Activated naive CD4-positive, alpha-beta T cell treated with anti-CD3 and anti-CD28 coated beads, Interleukin-2, amount 10 ng/mL, durations not matched to agents 7 days and 5 days (primary cell): ENCODE measurements around the gene SPCS2.

Experiments
- CTCF ChIA-PET: fragments of 350-600 bp; sonication (Branson Sonifier 250); formaldehyde crosslinking; loops from one replicate; lab custom pipeline; 2021; ENCODE audit warnings: antibody characterized with exemption; lab: Charles Lee
- DNase-seq: peaks from one replicate; pipeline ENCODE4 v3.0.0-alpha.2; 2020
- H3K27ac Mint-ChIP-seq: one replicate; pipeline ENCODE4 v1.8.0; 2021; ENCODE audit warnings: mild to moderate bottlenecking, moderate library complexity, mixed read lengths
- H3K27me3 Mint-ChIP-seq: one replicate; pipeline ENCODE4 v1.8.0; 2021; ENCODE audit warnings: mild to moderate bottlenecking, mixed read lengths
- H3K36me3 Mint-ChIP-seq: one replicate; pipeline ENCODE4 v1.8.0; 2021; ENCODE audit warnings: mixed read lengths
- H3K4me1 Mint-ChIP-seq: one replicate; pipeline ENCODE4 v1.8.0; 2021; ENCODE audit warnings: mixed read lengths
- H3K4me3 Mint-ChIP-seq: one replicate; pipeline ENCODE4 v1.8.0; 2021; ENCODE audit warnings: mild to moderate bottlenecking, moderate library complexity, mixed read lengths
- H3K9me3 Mint-ChIP-seq: one replicate; pipeline ENCODE4 v1.8.0; 2021; ENCODE audit warnings: mixed read lengths

The SPCS2 gene

DNA sequence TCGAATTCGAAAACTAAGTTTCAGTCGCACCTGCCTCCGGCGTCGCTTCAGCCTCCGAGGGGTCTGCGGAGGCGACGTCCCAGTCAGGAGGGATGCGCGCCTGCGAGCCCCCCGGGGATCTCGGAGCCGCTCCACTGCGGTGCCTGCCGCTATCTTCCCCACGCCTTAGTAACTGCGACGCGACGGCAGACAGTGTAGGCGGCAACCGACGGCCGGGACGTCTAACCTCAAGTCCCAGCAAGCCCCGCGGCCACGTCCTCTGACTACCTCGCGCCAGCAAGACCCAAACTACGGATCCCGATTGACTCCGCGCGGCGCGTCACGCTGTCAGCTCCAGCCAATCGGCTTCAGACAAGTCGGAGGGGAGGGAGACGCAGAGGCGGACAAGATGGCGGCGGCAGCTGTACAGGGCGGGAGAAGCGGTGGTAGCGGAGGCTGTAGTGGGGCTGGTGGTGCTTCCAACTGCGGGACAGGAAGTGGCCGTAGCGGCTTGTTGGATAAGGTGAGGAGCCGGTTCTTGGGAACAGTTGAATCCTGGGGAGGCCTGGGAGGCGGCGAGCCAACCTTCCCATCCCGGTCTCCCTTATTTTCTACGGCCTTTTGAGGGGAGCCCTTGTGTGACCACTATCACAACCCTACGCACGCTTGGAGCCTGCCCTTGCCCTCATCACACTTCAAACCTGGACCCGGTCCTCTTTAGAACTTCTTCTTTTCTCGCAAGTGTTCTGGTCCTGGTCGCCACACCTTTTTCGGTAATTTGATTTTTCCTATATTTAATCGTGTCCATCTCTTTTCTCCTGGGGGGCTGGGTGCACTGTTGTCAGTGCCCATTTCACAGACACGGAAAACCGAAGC is at the start of gene SPCS2, which contains the start of gene XRRA1:
SPCS2 (plus strand) TSS at position 369 of the 855 bp plus-strand sequence; CDS start at position 389, 20 bp downstream.
XRRA1 (minus strand) TSS at position 194 of the 855 bp plus-strand sequence. CDS start 8,213 bp downstream, outside the sequence.
- peaks cover 39% of the 10 kb centered on the region for H3K4me1 Mint-ChIP-seq

DNA sequence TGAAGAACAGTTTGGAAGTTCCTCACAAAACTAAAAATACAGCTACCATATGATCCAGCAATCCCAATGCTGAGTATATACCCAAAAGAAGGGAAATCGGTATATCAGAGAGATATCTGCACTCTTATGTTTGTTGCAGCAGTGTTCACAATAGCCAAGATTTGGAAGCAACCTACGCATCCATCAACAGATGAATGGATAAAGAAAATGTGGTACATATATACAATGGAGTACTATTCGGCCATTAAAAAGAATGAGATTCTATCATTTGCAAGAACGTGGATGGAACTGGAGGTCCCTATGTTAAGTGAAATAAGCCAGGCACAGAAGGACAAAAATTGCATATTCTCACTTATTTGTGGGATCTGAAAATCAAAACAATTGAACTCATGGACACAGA is 46.7 kb upstream of the SPCS2 start:
- Mint-ChIP-seq H3K36me3 (peaks cover 12% of the 10 kb centered on the region), H3K9me3 (peaks cover 19% of the 10 kb centered on the region), H3K4me1 (no peaks in the 10 kb centered on the region), H3K4me3 (no peak overlapping the region), H3K27ac (no peak overlapping the region), H3K27me3 (no peaks in the 10 kb centered on the region)
- DNase-seq, result no peak
- CTCF ChIA-PET, result no interaction called here

More for the DNA sequence above, at the start of gene SPCS2, which contains the start of gene XRRA1:
- DNase-seq, result peak; percentile 99
- Mint-ChIP-seq H3K27ac (peak within 1 kb of the TSS; percentile 89), H3K9me3 (no peaks in the 10 kb centered on the region), H3K36me3 (peaks cover 30% of the 10 kb centered on the region), H3K27me3 (no peaks in the 10 kb centered on the region), H3K4me3 (peak within 1 kb of the TSS; percentile 91)
- CTCF ChIA-PET, result interaction anchor here (1.4 kb wide), 1 partner anchor 20 kb away, joined by 8 read pairs; no protein-coding TSS in a partner anchor

DNA sequence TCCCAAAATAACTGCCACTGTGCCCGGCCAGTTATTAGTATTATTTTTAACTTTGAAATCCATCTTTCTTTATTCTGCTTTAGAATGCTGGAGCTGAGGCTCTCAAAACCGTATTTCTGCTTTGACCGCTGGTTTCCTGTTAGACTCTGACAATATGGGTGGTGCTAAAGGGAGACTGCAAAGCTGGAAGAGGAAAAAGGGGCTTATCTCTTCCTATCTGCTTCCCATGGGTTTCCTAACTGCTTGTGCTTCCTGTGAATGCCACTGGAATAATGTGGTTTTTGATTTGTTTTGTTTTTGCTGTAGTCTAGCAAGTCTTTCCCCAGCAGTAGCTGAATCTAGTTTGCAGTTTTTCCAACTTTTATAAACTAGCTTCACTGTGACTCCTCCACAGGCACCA is 43.7 kb upstream of the SPCS2 start:
- H3K4me3 Mint-ChIP-seq, result no peak overlapping the region
- H3K36me3 Mint-ChIP-seq, result peaks cover 6% of the 10 kb centered on the region
- H3K9me3 Mint-ChIP-seq, result peaks cover 14% of the 10 kb centered on the region
- H3K27ac Mint-ChIP-seq, result no peak overlapping the region
- H3K27me3 Mint-ChIP-seq, result no peaks in the 10 kb centered on the region
- CTCF ChIA-PET, result no interaction called here
- no peak for DNase-seq
- no peaks in the 10 kb centered on the region for H3K4me1 Mint-ChIP-seq

DNA sequence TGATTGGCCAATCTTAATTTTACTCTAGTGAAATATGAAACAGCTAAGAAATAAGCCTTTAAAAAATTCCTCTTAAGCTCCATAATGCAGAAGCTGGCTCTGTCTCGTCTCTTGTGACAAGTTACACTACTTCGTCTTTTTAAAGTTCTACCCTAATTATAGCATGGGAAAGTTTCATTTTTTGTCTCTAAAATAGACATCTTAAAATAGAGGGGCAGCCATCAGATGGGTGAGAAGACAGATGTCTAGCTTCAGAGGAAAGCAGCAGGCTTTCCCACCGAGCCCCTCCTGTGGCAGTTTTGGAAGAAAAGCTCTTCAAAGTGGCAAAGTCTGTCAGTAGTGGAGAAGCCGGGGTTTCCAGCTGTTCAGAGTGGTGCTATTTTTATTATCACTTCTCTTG is 39.7 kb upstream of the SPCS2 start:
- no peak overlapping the region for H3K27ac Mint-ChIP-seq
- no peak overlapping the region for H3K4me3 Mint-ChIP-seq
- H3K4me1 Mint-ChIP-seq, result no peaks in the 10 kb centered on the region
- H3K36me3 Mint-ChIP-seq, result peaks cover 1% of the 10 kb centered on the region
- DNase-seq, result no peak
- CTCF ChIA-PET, result interaction anchor here (0.6 to 1.7 kb wide), 4 partner anchors 17 to 321 kb away, joined by 3 to 6 read pairs (median 3); no protein-coding TSS in a partner anchor
- H3K9me3 Mint-ChIP-seq, result no peaks in the 10 kb centered on the region
- no peaks in the 10 kb centered on the region for H3K27me3 Mint-ChIP-seq

DNA sequence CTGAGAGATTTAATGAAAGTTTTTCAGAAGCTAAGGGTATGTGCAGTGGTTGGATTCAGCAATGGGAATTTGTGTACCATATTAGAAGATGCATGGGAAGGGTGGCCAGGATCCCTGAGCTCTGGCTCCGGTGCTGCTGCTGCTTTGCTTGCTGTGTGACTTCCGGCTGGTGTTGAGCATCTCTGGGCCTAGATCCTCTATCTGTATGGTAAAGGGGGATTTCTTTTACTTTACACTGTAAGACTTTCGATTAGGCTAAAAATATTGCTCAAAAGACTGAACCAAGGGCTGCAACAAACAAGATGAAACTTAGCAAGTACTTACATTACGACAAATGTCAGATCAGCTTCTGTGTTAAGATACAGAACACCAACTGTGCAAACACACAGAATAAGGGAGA is 39.3 kb upstream of the SPCS2 start:
- no peak overlapping the region for H3K4me3 Mint-ChIP-seq
- H3K36me3 Mint-ChIP-seq, result peaks cover 1% of the 10 kb centered on the region
- H3K27ac Mint-ChIP-seq, result no peak overlapping the region
- DNase-seq, result no peak
- no peaks in the 10 kb centered on the region for H3K9me3 Mint-ChIP-seq
- H3K27me3 Mint-ChIP-seq, result no peaks in the 10 kb centered on the region
- CTCF ChIA-PET, result interaction anchor here (0.6 to 1.7 kb wide), 4 partner anchors 16 to 321 kb away, joined by 3 to 6 read pairs (median 3); no protein-coding TSS in a partner anchor
- H3K4me1 Mint-ChIP-seq, result no peaks in the 10 kb centered on the region

DNA sequence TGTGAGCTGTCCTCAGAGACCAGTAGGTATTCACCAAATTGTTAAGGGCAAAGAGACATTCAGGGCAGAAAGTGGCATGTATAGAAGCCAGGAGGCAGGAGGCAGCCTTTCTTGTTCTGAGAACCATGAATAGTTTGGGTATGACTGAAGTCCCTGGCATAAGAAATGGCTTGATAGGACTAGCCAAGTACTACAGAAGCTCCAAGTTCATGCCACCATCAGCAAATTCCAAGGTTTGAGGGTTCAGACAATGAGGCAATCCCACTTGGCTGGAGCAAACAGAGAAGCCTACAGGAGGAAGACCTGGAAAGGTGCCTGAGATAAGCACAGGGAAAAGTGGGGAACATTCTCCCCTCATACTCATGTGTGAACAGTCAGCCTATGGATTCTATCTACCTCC is 25.9 kb upstream of the SPCS2 start:
- H3K27me3 Mint-ChIP-seq, result no peaks in the 10 kb centered on the region
- CTCF ChIA-PET, result interaction anchor here (1.8 kb wide), 1 partner anchor 218 kb away, joined by 4 read pairs; no protein-coding TSS in a partner anchor
- DNase-seq, result no peak
- H3K4me3 Mint-ChIP-seq, result no peak overlapping the region
- H3K36me3 Mint-ChIP-seq, result peaks cover 6% of the 10 kb centered on the region
- no peaks in the 10 kb centered on the region for H3K9me3 Mint-ChIP-seq
- H3K4me1 Mint-ChIP-seq, result peaks cover 12% of the 10 kb centered on the region
- H3K27ac Mint-ChIP-seq, result no peak overlapping the region

DNA sequence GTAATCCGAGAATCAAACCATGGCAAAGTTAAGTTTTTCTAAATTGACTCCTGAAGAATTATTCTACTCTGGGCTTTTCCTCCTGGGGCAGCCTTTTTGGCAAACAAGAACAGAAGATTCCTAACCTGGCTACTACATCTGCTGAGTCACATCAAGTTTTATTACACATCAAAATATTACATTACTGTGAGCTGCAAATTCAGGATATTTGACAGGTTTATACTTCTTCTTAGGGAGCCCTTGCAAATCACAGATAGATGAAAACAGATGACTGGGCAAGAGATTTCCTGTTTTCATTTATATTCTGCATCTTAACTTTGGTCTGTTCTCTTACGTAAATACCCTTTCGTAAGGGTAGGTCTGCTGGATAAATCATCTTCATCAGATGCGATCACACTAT is 23.8 kb upstream of the SPCS2 start:
- H3K27ac Mint-ChIP-seq, result no peak overlapping the region
- peaks cover 12% of the 10 kb centered on the region for H3K4me1 Mint-ChIP-seq
- H3K36me3 Mint-ChIP-seq, result no peaks in the 10 kb centered on the region
- CTCF ChIA-PET, result interaction anchor here (0.9 to 6.0 kb wide), 5 partner anchors 16 to 322 kb away, joined by 3 to 48 read pairs (median 14); no protein-coding TSS in a partner anchor
- no peaks in the 10 kb centered on the region for H3K27me3 Mint-ChIP-seq
- no peak for DNase-seq
- H3K9me3 Mint-ChIP-seq, result no peaks in the 10 kb centered on the region
- H3K4me3 Mint-ChIP-seq, result no peak overlapping the region

DNA sequence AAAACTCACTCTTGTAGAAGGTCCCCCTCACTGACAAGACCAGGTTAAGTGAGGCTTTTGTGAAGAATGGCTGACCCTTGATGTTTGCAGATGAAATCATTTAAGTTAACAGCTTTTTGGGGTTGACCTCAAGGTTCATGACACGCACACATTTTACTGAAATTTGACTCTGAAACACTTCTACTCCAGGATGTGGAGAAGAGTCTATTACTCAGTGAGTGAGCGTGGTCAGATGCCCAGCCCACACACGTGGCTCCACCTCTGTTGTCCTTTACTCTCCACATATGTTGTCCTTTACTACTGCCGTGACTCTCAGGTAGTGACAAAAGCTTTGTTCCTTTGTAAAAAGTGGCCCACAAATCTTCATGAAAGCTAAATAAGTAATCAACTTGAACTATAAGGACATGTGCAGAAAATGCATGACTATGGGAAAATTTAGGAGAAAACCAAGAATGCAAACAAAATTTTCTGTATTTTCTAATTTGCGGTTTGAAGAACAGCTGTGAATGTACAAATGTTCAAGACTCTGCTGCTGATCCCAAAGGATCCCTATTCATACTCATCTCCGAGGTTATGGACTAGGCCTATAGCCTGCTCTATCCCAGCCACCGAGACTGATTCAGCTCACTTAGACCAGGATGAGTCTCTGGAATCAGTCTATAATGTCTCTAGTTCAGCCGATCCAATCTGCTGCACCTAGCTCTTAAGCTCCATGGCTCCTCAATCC is 22.6 kb upstream of the SPCS2 start:
- Mint-ChIP-seq H3K9me3 (no peaks in the 10 kb centered on the region), H3K27me3 (no peaks in the 10 kb centered on the region), H3K4me3 (no peak overlapping the region), H3K27ac (no peak overlapping the region), H3K4me1 (peaks cover 12% of the 10 kb centered on the region), H3K36me3 (no peaks in the 10 kb centered on the region)
- CTCF ChIA-PET, result interaction anchor here (0.5 to 6.0 kb wide), 11 partner anchors 14 to 321 kb away, joined by 3 to 48 read pairs (median 5); no protein-coding TSS in a partner anchor
- DNase-seq, result peak; percentile 37

DNA sequence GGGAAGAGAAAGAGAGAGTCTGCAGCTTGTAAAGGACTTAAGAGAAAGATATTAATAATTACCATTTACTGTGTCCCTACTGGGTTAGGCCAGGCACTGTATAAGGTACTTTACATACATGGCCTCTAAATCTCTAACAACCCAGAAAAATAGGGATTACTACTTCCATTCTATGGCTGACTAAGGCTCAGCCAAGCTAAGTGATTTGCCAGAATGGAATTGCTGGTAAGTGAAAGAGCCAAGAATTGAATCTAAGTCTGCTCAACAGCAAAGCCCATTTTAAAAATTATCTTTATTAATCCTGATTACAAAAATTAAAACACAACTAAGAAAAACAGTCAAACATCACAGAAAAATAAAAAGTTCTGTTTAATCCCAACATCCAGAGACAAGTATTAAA is 21.6 kb upstream of the SPCS2 start:
- CTCF ChIA-PET, result interaction anchor here (2.1 to 6.0 kb wide), 4 partner anchors 105 to 320 kb away, joined by 8 to 48 read pairs (median 16); no protein-coding TSS in a partner anchor
- Mint-ChIP-seq H3K36me3 (no peaks in the 10 kb centered on the region), H3K9me3 (no peaks in the 10 kb centered on the region), H3K27ac (no peak overlapping the region), H3K4me1 (peaks cover 15% of the 10 kb centered on the region), H3K4me3 (no peak overlapping the region), H3K27me3 (no peaks in the 10 kb centered on the region)
- DNase-seq, result no peak

DNA sequence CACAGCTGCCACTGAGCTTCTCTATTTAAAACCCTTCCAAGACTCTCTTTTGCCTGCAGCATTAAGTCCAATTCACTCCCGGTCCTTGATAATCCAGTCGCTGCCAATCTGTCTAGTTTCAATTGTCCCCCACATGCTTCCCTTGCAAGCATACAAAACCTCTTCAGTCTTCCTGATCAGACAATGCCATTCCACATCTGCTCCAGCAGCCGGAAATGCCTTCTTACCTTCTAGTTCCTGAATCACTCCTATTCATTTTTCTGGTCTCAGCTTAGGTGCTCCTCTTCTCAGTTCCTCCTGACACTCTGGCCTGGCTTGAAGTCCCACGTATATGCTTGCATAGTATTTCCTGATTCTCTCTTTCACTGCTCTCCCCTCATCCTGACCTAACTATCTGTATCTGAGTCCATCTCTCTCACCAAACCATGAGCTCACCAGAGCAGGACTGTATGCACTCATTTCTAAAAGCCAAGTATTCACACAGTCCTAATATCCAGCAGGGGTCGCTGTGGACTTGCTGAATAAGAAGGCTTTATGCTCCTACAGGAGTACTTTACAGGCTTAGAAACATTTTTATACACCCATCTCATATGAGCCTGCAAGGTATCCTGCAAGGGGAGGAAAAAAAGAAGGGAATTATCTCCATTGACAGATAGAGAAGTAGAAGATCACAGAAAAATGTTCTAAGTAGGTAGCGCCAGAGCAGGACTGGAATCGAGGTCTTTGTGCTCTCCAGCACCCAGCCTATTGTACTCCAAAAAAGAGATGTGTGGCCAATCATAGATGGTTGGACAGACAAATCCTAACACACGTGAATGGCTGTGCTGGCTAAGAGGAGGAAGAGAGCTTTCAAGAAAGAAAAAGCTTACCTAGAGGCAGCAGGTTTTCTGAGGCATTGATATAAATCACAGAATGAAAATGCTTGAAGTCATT is 19.4 kb upstream of the SPCS2 start:
- peak; percentile 77 for DNase-seq
- H3K4me3 Mint-ChIP-seq, result no peak overlapping the region
- no peaks in the 10 kb centered on the region for H3K36me3 Mint-ChIP-seq
- H3K4me1 Mint-ChIP-seq, result peaks cover 19% of the 10 kb centered on the region
- no peaks in the 10 kb centered on the region for H3K27me3 Mint-ChIP-seq
- no peak overlapping the region for H3K27ac Mint-ChIP-seq
- CTCF ChIA-PET, result interaction anchor here (0.6 to 6.0 kb wide), 26 partner anchors 9 to 341 kb away, joined by 3 to 51 read pairs (median 5); partner anchors contain the start of genes SPCS2 and XRRA1
- H3K9me3 Mint-ChIP-seq, result no peaks in the 10 kb centered on the region

DNA sequence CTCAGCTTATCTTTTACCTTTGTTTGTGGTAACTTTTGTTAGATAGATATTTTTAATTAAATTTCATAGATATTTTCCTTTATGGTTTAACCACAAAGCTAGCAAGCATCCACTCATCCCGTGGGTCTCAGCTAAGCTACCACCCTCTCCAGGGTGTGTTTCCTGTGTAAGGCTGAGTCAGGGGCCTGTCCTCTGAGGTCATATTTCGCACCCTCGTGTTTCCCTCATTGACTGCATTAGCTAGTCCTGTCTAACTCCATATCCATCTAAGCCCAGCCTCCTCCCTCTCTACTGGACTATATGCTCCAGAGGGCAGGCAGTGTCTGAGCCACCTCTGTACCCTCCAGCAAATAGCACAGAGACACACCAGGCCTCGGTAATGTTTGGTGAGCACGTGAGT is 16.9 kb upstream of the SPCS2 start:
- H3K4me1 Mint-ChIP-seq, result peaks cover 6% of the 10 kb centered on the region
- H3K27ac Mint-ChIP-seq, result peak overlapping the region; percentile 37
- CTCF ChIA-PET, result interaction anchor here (0.6 to 4.8 kb wide), 6 partner anchors 11 to 299 kb away, joined by 3 to 51 read pairs (median 11); no protein-coding TSS in a partner anchor
- H3K27me3 Mint-ChIP-seq, result no peaks in the 10 kb centered on the region
- no peaks in the 10 kb centered on the region for H3K9me3 Mint-ChIP-seq
- no peak for DNase-seq
- H3K36me3 Mint-ChIP-seq, result peaks cover 3% of the 10 kb centered on the region
- H3K4me3 Mint-ChIP-seq, result no peak overlapping the region

DNA sequence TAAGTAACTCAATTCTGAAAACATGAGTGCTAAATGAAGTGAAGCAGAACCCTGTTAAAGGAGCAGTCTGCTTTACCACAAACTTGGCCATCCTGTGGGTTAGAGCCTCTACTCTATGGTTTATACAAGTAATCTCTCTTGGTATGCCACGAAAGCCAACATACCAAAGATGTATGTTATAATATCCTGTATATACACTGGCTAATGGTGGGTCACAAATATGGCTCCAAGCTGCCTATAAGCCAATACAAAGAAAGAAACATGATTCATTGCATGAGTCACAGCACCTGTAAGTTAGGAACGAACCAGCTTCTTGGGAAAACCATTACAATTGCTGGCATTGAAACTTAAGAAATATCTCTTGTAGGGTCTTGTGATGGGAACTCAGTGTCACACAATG is 16.3 kb upstream of the SPCS2 start:
- Mint-ChIP-seq H3K27ac (no peak overlapping the region), H3K4me1 (peaks cover 6% of the 10 kb centered on the region), H3K27me3 (no peaks in the 10 kb centered on the region), H3K36me3 (peaks cover 3% of the 10 kb centered on the region), H3K4me3 (no peak overlapping the region), H3K9me3 (no peaks in the 10 kb centered on the region)
- DNase-seq, result no peak
- CTCF ChIA-PET, result interaction anchor here (0.6 to 4.8 kb wide), 6 partner anchors 12 to 272 kb away, joined by 3 to 51 read pairs (median 11); no protein-coding TSS in a partner anchor

DNA sequence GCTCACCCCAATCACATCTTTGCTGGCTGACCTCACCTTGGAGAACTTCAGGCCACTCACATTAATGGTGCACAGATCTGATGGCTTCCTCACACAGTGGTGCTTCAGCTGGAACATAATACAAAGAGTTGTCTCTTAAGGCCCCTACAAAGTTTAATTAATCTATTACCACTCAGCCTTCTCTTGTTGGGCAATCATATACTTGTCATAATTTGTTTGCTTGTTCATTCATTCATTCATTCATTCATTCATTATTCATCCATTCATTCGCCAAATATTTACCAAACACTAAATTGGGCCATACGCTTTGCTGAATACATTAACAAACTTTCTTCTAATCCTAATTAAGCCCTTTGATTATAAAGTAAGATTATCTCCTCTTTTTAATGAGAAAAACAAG is 15.3 kb upstream of the SPCS2 start:
- no peak for DNase-seq
- H3K27me3 Mint-ChIP-seq, result no peaks in the 10 kb centered on the region
- CTCF ChIA-PET, result interaction anchor here (2.6 to 4.8 kb wide), 2 partner anchors 98 to 208 kb away, joined by 13 to 51 read pairs; no protein-coding TSS in a partner anchor
- H3K36me3 Mint-ChIP-seq, result peaks cover 3% of the 10 kb centered on the region
- no peak overlapping the region for H3K27ac Mint-ChIP-seq
- no peaks in the 10 kb centered on the region for H3K9me3 Mint-ChIP-seq
- peaks cover 6% of the 10 kb centered on the region for H3K4me1 Mint-ChIP-seq
- no peak overlapping the region for H3K4me3 Mint-ChIP-seq
